ENCODE data around the gene RNASE4.
"Not testable (repeated sequence)": the region's sequence is repeated elsewhere in the genome, so short reads cannot be mapped to it uniquely, and the experiment has no call there.

RNASE4 gene

DNA sequence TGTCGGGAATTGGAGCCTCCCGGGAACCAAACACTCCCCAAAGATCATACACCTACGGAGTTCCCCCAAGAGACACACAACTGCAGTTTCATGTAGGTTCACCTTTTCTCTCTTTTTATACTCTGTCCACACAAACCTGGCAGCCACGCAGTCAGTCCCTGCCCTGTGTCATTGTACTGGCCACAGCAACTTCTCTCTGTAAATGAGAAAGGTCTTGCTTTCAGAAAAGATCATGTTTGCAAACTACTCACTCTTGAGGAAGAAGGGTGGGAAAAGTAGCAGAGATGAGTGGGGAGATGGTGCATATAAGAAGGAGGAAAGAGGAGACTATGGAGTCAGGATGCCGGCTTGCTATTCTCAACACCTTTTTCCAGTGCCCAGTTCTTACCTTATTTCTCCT is 14.6 kb downstream of the RNASE4 start:
- no peaks in the 10 kb centered on the region for H3K36me3 ChIP-seq (ENCODE audit: control insufficient read depth, insufficient read depth, low read length)
- no peaks in the 10 kb centered on the region; the same call in 1 of the 2 replicates for H3K27me3 ChIP-seq (replicated peaks; ENCODE audit: control insufficient read depth, insufficient read depth, low read length)
- no peak for DNase-seq (ENCODE audit: extremely low read depth, insufficient read length)
- H3K4me3 ChIP-seq (replicated peaks; ENCODE audit: low read depth, low read length): no peak overlapping the region
- TF ChIP-seq, protein P1, sequence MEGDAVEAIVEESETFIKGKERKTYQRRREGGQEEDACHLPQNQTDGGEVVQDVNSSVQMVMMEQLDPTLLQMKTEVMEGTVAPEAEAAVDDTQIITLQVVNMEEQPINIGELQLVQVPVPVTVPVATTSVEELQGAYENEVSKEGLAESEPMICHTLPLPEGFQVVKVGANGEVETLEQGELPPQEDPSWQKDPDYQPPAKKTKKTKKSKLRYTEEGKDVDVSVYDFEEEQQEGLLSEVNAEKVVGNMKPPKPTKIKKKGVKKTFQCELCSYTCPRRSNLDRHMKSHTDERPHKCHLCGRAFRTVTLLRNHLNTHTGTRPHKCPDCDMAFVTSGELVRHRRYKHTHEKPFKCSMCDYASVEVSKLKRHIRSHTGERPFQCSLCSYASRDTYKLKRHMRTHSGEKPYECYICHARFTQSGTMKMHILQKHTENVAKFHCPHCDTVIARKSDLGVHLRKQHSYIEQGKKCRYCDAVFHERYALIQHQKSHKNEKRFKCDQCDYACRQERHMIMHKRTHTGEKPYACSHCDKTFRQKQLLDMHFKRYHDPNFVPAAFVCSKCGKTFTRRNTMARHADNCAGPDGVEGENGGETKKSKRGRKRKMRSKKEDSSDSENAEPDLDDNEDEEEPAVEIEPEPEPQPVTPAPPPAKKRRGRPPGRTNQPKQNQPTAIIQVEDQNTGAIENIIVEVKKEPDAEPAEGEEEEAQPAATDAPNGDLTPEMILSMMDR (IDR thresholded peaks at IDR 0.05; ENCODE audit: insufficient read depth, low read length, poor library complexity, severe bottlenecking): no peak

DNA sequence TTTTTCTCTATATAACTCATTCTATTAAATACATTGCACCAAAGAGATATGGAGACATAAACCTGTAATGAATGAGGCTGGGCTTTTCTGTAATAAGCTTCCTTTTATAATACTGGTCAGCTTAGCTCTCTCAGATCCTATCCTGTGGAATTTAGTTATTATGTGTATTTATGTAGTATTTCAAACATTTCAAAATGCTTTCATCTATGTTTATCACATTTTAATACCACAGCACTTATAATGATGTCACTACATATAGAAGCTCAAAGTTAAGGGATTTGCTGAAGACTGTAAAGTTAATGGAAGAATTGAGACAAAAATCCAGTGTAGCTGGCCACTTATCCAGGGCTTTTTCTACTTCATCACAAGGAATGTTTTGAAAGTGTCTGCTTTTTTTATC is 15.6 kb downstream of the RNASE4 start:
- Histone ChIP-seq H3K36me3 (ENCODE audit: control insufficient read depth, insufficient read depth, low read length) (no peaks in the 10 kb centered on the region), H3K4me3 (replicated peaks; ENCODE audit: low read depth, low read length) (no peak overlapping the region), H3K27me3 (replicated peaks; ENCODE audit: control insufficient read depth, insufficient read depth, low read length) (no peaks in the 10 kb centered on the region; the same call in 1 of the 2 replicates)
- TF ChIP-seq, protein P1 (IDR thresholded peaks at IDR 0.05; ENCODE audit: insufficient read depth, low read length, poor library complexity, severe bottlenecking): no peak
- no peak for DNase-seq (ENCODE audit: extremely low read depth, insufficient read length)

DNA sequence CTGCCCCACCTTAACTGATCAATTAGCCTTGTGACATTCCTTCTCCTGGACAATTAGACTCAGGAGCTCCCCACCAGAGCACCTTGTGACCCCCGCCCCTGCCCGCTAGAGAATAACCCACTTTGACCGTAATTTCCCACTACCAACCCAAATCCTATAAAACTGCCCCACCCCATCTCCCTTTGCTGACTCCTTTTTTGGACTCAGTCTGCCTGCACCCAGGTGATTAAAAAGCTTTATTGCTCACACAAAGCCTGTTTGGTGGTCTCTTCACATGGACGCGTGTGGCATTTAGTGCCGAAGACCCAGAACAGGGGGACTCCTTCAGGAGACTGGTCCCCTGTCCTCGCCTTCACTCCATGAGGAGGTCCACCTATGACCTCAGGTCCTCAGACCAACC is 16.6 kb downstream of the RNASE4 start:
- DNase-seq (ENCODE audit: extremely low read depth, insufficient read length); H3K36me3 ChIP-seq (ENCODE audit: control insufficient read depth, insufficient read depth, low read length); H3K4me3 ChIP-seq (replicated peaks; ENCODE audit: low read depth, low read length); H3K27me3 ChIP-seq (replicated peaks; ENCODE audit: control insufficient read depth, insufficient read depth, low read length): not testable (repeated sequence)

DNA sequence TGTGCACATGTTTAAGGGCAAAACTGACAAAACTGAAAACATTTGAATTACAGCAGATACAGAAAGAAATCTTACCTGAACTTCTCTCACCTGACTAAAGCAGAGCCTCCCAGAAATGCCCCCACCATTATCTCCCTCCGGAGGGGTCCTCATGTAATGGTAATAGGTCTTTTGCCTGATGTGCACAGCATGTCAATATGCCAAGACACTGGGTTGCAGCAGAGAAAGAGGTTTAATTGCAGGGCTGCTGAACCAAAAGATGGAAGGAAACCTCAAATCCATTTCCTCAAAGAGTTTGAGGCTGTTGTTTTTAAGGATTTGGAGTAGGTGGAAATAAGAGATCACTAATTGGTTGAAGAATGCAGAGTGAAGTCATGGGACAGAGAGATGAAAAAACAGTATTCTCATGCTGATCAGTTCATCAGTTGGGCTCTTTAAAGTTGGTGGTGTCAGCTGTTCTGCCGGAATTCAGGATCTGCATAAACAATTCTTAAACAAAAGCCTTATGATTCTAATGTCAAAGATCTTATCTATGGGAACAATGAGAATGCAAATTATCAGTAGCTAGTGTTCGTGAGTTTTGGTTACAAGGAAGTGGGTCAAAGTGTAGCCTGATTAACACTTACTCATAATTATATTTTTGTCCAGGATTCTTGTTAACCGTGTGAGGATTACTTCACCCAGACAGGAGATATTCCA is 22.4 kb downstream of the RNASE4 start:
- DNase-seq (ENCODE audit: extremely low read depth, insufficient read length): no peak
- TF ChIP-seq, protein P1 (IDR thresholded peaks at IDR 0.05; ENCODE audit: insufficient read depth, low read length, poor library complexity, severe bottlenecking): no peak
- Histone ChIP-seq H3K27me3 (replicated peaks; ENCODE audit: control insufficient read depth, insufficient read depth, low read length) (no peaks in the 10 kb centered on the region), H3K4me3 (replicated peaks; ENCODE audit: low read depth, low read length) (no peak overlapping the region), H3K36me3 (ENCODE audit: control insufficient read depth, insufficient read depth, low read length) (no peaks in the 10 kb centered on the region)

DNA sequence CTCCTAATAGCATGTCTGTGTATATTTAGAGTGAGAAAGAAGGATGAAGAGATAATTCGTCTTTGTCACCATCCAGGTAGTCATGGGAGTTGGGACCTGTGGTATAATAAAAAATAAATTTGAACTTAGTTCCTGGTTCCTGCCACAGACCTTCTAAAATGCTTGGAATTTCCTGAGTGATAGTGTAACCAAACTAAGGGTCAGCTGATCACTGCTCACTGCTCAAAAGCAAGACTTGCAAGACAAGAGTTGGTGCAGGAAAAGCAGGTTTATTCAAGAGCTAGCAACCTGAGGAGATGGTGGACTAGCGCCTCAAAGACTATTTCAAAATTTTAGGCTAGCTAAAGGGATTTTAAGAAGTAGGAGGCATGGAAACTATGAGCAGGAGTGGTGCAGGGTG is 23.3 kb downstream of the RNASE4 start:
- no peaks in the 10 kb centered on the region for H3K27me3 ChIP-seq (replicated peaks; ENCODE audit: control insufficient read depth, insufficient read depth, low read length)
- no peaks in the 10 kb centered on the region for H3K36me3 ChIP-seq (ENCODE audit: control insufficient read depth, insufficient read depth, low read length)
- no peak overlapping the region for H3K4me3 ChIP-seq (replicated peaks; ENCODE audit: low read depth, low read length)
- DNase-seq (ENCODE audit: extremely low read depth, insufficient read length): no peak
- TF ChIP-seq, protein P1 (IDR thresholded peaks at IDR 0.05; ENCODE audit: insufficient read depth, low read length, poor library complexity, severe bottlenecking): no peak

DNA sequence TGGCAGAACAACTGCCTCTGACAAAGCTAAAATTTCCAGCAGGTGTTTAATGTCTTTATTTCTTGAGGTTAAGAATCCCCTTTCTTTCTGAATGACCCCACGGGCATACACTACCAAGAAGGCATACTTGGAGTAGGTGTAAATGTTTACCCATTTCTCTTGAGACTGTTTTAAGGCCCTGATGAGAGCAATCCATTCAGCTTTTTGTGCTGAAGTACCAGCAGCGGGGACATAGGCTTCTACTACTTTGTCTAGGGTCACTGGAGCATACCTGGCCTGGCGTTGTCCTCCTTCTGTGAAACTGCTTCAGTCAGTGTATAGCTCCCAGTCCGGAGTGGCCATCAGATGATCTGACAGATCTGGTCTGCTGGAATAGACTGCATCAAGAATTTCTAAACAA is 26.9 kb downstream of the RNASE4 start:
- DNase-seq (ENCODE audit: extremely low read depth, insufficient read length): no peak
- TF ChIP-seq, protein P1 (IDR thresholded peaks at IDR 0.05; ENCODE audit: insufficient read depth, low read length, poor library complexity, severe bottlenecking): no peak
- Histone ChIP-seq H3K4me3 (replicated peaks; ENCODE audit: low read depth, low read length) (no peak overlapping the region), H3K36me3 (ENCODE audit: control insufficient read depth, insufficient read depth, low read length) (no peaks in the 10 kb centered on the region), H3K27me3 (replicated peaks; ENCODE audit: control insufficient read depth, insufficient read depth, low read length) (no peaks in the 10 kb centered on the region)
